Measurements from ENCODE around the gene LEMD3.

- no peak for TF ChIP-seq CTCF (conservative IDR thresholded peaks at IDR 0.05; ENCODE audit: low read depth in 2 of 2)
- TF ChIP-seq EZH2 (IDR thresholded peaks at IDR 0.05; ENCODE audit: low read depth, unreplicated experiment), result no peak
- no peak for TF ChIP-seq POLR2AphosphoS5 (IDR thresholded peaks at IDR 0.05; ENCODE audit: low read depth)
- TF ChIP-seq CREB1 (CRISPR knock-in tag; IDR thresholded peaks at IDR 0.05; ENCODE audit: low read depth), result no peak
- TF ChIP-seq REST (IDR thresholded peaks at IDR 0.05; ENCODE audit: unreplicated experiment), result no peak
- TF ChIP-seq STAT1 (IDR thresholded peaks at IDR 0.05; ENCODE audit: unreplicated experiment), result no peak
- no peak for TF ChIP-seq EZH2phosphoT487 (IDR thresholded peaks at IDR 0.05; ENCODE audit: unreplicated experiment)
- no peak for TF ChIP-seq ZNF114 (CRISPR knock-in tag; IDR thresholded peaks at IDR 0.05)
These were observed 35.6 kb downstream of the LEMD3 start for GRCh38 chr12:65204886-65205525.
